HCT116 (cell line): ENCODE results near the gene MT3. TPM values are rescaled to one million over a fixed set of nuclear protein-coding genes. Genes with fewer than 3 reads are reported as not detected.

Experiments
- ATAC-seq: fragments of 200-7000 bp; cut with Tn5 transposase; 2 replicates; pipeline ENCODE4 v1.9.1; 2020; ENCODE audit warnings: mild to moderate bottlenecking, moderate library complexity
- BruUV-seq: library from RNA; stranded (reverse); fragments of 400-500 nt; replicated peaks from 2 replicates; lab custom pipeline; 2021; lab: Mats Ljungman, UMichigan
- CTCF ChIA-PET: fragments of 300-600 bp; sonication (Branson Sonifier 250); formaldehyde crosslinking; loops from one replicate; lab custom pipeline; 2021; ENCODE audit warnings: antibody characterized with exemption; lab: Charles Lee
- POLR2A ChIA-PET: fragments of 300-600, 350-600 bp; sonication (Branson Sonifier 250); formaldehyde crosslinking; loops from one replicate; lab custom pipeline; 2021; ENCODE audit warnings: antibody characterized with exemption; lab: Charles Lee
- RAD21 ChIA-PET, 2 experiments: fragments of 300-600 bp; sonication (Branson Sonifier 250); formaldehyde crosslinking; loops; one replicate each; lab custom pipeline; 2023; ENCODE audit warnings: low total read pairs in 2 of 2; ENCODE audit not compliant: uncharacterized antibody in 2 of 2, unreplicated experiment in 2 of 2, low non-redundant PET in 1 of 2; lab: Charles Lee
- DNase-seq: peaks from one replicate; pipeline ENCODE4 v3.0.0-alpha.2; 2010; ENCODE audit warnings: low read depth, low spot score
- H2AFZ ChIP-seq: fragments of 200-600 bp; shearing (Covaris generic), sonication (generic); 2 replicates; pipeline ENCODE4 v1.6.1; 2017; ENCODE audit warnings: low read depth, mixed run types, mixed read lengths, antibody characterized with exemption, low read length; ENCODE audit not compliant: poor library complexity, severe bottlenecking
- H3K27ac ChIP-seq: 2 replicates; pipeline ENCODE4 v1.5.1; 2012; ENCODE audit warnings: low read depth, low read length
- H3K27me3 ChIP-seq: fragments of 200-600 bp; sonication (generic); 2 replicates; pipeline ENCODE4 v1.6.1; 2016; ENCODE audit warnings: mixed run types, low read length, mixed read lengths; ENCODE audit not compliant: insufficient read depth
- H3K36me3 ChIP-seq, 2 experiments: fragments of 200-500 bp in 1 of 2; fragments of 200-600 bp in 1 of 2; sonication (Bioruptor generic) in 1 of 2; sonication (generic) in 1 of 2; 2 replicates each; pipeline versions ENCODE4 v1.5.1 to v1.6.1; 2014 to 2016; ENCODE audit warnings: low read length in 2 of 2, inconsistent platforms in 1 of 2, mixed read lengths in 1 of 2, mixed run types in 1 of 2; ENCODE audit not compliant: insufficient read depth in 2 of 2, control insufficient read depth in 1 of 2
- H3K4me1 ChIP-seq, 2 experiments: fragments of 200-600 bp in 1 of 2; sonication (generic) in 1 of 2; 2 replicates each; pipeline versions ENCODE4 v1.5.1 to v1.6.1; 2012 to 2017; ENCODE audit warnings: low read length in 2 of 2, inconsistent platforms in 1 of 2, mild to moderate bottlenecking in 1 of 2, mixed read lengths in 1 of 2, mixed run types in 1 of 2, moderate library complexity in 1 of 2; ENCODE audit not compliant: insufficient read depth in 2 of 2, control insufficient read depth in 1 of 2
- H3K4me2 ChIP-seq: fragments of 200-600 bp; sonication (generic); 2 replicates; pipeline ENCODE4 v1.6.1; 2017; ENCODE audit warnings: mixed run types, low read length, mixed read lengths
- H3K4me3 ChIP-seq, 2 experiments: fragments of 200-600 bp in 1 of 2; sonication (generic) in 1 of 2; replicated peaks in 1 of 2; 2 replicates each; pipeline ENCODE4 v1.5.1; 2011 to 2016; ENCODE audit warnings: low read length in 2 of 2, control low read depth in 1 of 2, low read depth in 1 of 2, mild to moderate bottlenecking in 1 of 2, mixed read lengths in 1 of 2, mixed run types in 1 of 2
- H3K79me2 ChIP-seq: fragments of 200-600 bp; sonication (generic); 2 replicates; pipeline ENCODE4 v1.6.1; 2017; ENCODE audit warnings: mild to moderate bottlenecking, mixed run types, low read length, moderate library complexity, mixed read lengths; ENCODE audit not compliant: insufficient read depth
- H3K9ac ChIP-seq: fragments of 200-600 bp; sonication (generic); 2 replicates; pipeline ENCODE4 v1.6.1; 2016; ENCODE audit warnings: low read length, mixed read lengths
- H3K9me2 ChIP-seq: fragments of 200-600 bp; sonication (generic), shearing (Covaris generic); 2 replicates; pipeline ENCODE4 v1.6.1; 2017; ENCODE audit warnings: mixed run types, mild to moderate bottlenecking, moderate library complexity; ENCODE audit not compliant: insufficient read depth
- H3K9me3 ChIP-seq, 2 experiments: fragments of 200-500 bp in 1 of 2; fragments of 200-600 bp in 1 of 2; sonication (Bioruptor generic) in 1 of 2; sonication (generic) in 1 of 2; 2 replicates each; pipeline ENCODE4 v1.6.1; 2014 to 2017; ENCODE audit warnings: low read length in 2 of 2, mixed read lengths in 2 of 2, inconsistent platforms in 1 of 2, low read depth in 1 of 2, mild to moderate bottlenecking in 1 of 2, mixed run types in 1 of 2, moderate library complexity in 1 of 2; ENCODE audit not compliant: control insufficient read depth in 1 of 2, insufficient read depth in 1 of 2
- H4K20me1 ChIP-seq: fragments of 200-600 bp; sonication (generic), shearing (Covaris generic); 2 replicates; pipeline ENCODE4 v1.6.1; 2017; ENCODE audit warnings: mixed run types, mild to moderate bottlenecking, moderate library complexity; ENCODE audit not compliant: insufficient read depth
- ATF3 ChIP-seq: IDR thresholded peaks from 2 replicates; pipeline ENCODE4 v1.6.1; 2012
- CBX3 ChIP-seq: IDR thresholded peaks from 2 replicates; pipeline ENCODE4 v1.6.1; 2012; ENCODE audit warnings: low read depth
- CEBPB ChIP-seq: IDR thresholded peaks from 2 replicates; pipeline ENCODE4 v1.6.1; 2012; ENCODE audit warnings: low read depth
- CTCF ChIP-seq, 3 experiments: fragments of 200-600 bp in 1 of 3; sonication (generic) in 1 of 3; IDR thresholded peaks in 2 of 3; conservative IDR thresholded peaks in 1 of 3; 2 replicates each; pipeline ENCODE4 v1.5.1; 2012 to 2017; ENCODE audit warnings: low read depth in 2 of 3, low read length in 2 of 3, antibody characterized with exemption in 1 of 3, borderline replicate concordance in 1 of 3, control low read depth in 1 of 3, mild to moderate bottlenecking in 1 of 3, mixed read lengths in 1 of 3, mixed run types in 1 of 3, moderate library complexity in 1 of 3; ENCODE audit not compliant: insufficient read depth in 1 of 3
- ELF1 ChIP-seq: IDR thresholded peaks from 2 replicates; pipeline ENCODE4 v1.6.1; 2012; ENCODE audit warnings: low read depth, borderline replicate concordance
- FOSL1 ChIP-seq: IDR thresholded peaks from 2 replicates; pipeline ENCODE4 v1.6.1; 2012; ENCODE audit warnings: low read depth
- JUND ChIP-seq: IDR thresholded peaks from 2 replicates; pipeline ENCODE4 v1.6.1; 2012
- MAX ChIP-seq: IDR thresholded peaks from 2 replicates; pipeline ENCODE4 v1.6.1; 2012
- POLR2A ChIP-seq: IDR thresholded peaks from 2 replicates; pipeline ENCODE4 v1.7.0; 2011; ENCODE audit warnings: borderline replicate concordance; ENCODE audit not compliant: insufficient read depth, insufficient read length; ENCODE audit errors: extremely low read depth
- RAD21 ChIP-seq: IDR thresholded peaks from 2 replicates; pipeline ENCODE4 v1.6.1; 2012; ENCODE audit warnings: low read depth, mild to moderate bottlenecking
- REST ChIP-seq: IDR thresholded peaks from 2 replicates; pipeline ENCODE4 v1.6.1; 2012; ENCODE audit warnings: low read depth
- SIN3A ChIP-seq: IDR thresholded peaks from 2 replicates; pipeline ENCODE4 v1.6.1; 2012; ENCODE audit warnings: low read depth
- SP1 ChIP-seq: IDR thresholded peaks from 2 replicates; pipeline ENCODE4 v1.6.1; 2012; ENCODE audit warnings: low read depth
- SRF ChIP-seq: IDR thresholded peaks from 2 replicates; pipeline ENCODE4 v1.6.1; 2012; ENCODE audit warnings: low read depth
- TCF7L2 ChIP-seq: IDR thresholded peaks from 2 replicates; pipeline ENCODE4 v1.7.0; 2011; ENCODE audit warnings: borderline replicate concordance, inconsistent platforms; ENCODE audit not compliant: insufficient read depth, insufficient read length; ENCODE audit errors: extremely low read depth
- YY1 ChIP-seq: IDR thresholded peaks from 2 replicates; pipeline ENCODE4 v1.6.1; 2011; ENCODE audit warnings: low read length, low read depth, moderate library complexity, mild to moderate bottlenecking; ENCODE audit not compliant: insufficient replicate concordance; ENCODE audit errors: extremely low read depth
- ZFX ChIP-seq: fragments of 450-650 bp; IDR thresholded peaks from 2 replicates; pipeline ENCODE4 v1.6.1; 2017
- ZNF274 ChIP-seq: fragments of 200-500 bp; sonication (Bioruptor generic); IDR thresholded peaks from 2 replicates; pipeline ENCODE4 v1.6.1; 2014; ENCODE audit warnings: mild to moderate bottlenecking, low read depth, low read length, inconsistent platforms
- intact Hi-C: fragments of 100-400 bp; cut with micrococcal nuclease; formaldehyde crosslinking; loops from 2 replicates; pipeline ENCODE4 v1.10.0; 2022
- total RNA-seq: library from RNA; stranded (reverse); gene quantifications from one replicate; pipeline ENCODE4 v1.2.1, GENCODE V29; 2021; ENCODE audit not compliant: unreplicated experiment

The MT3 gene
- total RNA-seq, 1 experiment from 2014 or later, result not detected

- CTCF ChIA-PET, result no interaction called here
- Histone ChIP-seq H4K20me1 (no peaks in the 10 kb centered on the region), H2AFZ (no peak overlapping the region), H3K79me2 (no peaks in the 10 kb centered on the region), H3K4me3 (no peak overlapping the region), H3K9me3 (no peaks in the 10 kb centered on the region), H3K27ac (no peak overlapping the region), H3K4me1 (peaks cover 0 to 3% of the 10 kb centered on the region in 2 experiments; a peak in 1 of 4 replicates), H3K4me2 (no peak overlapping the region), H3K27me3 (no peaks in the 10 kb centered on the region), H3K36me3 (no peaks in the 10 kb centered on the region), H3K9ac (no peak overlapping the region), H3K9me2 (no peaks in the 10 kb centered on the region)
- RAD21 ChIA-PET, result no interaction called here
- ATAC-seq (no peak), DNase-seq (no peak)
- no peak for TF ChIP-seq SIN3A
- no peak for TF ChIP-seq FOSL1
- no peak for TF ChIP-seq JUND
- no peak for TF ChIP-seq RAD21
- no peak for TF ChIP-seq ELF1
- TF ChIP-seq CTCF (IDR thresholded peaks at IDR 0.05 in 2 of 3, conservative IDR thresholded peaks at IDR 0.05 in 1 of 3; ENCODE audit: borderline replicate concordance in 1 of 3, insufficient read depth in 1 of 3, low read depth in 2 of 3, low read length in 2 of 3), result no peak
- TF ChIP-seq ZFX, result no peak
- no peak for TF ChIP-seq SP1
- TF ChIP-seq MAX, result no peak
- no peak for TF ChIP-seq POLR2A
- no peak for TF ChIP-seq ZNF274
- TF ChIP-seq SRF, result no peak
- no peak for TF ChIP-seq CBX3
- TF ChIP-seq CEBPB, result no peak
- no peak for TF ChIP-seq ATF3
- no peak for TF ChIP-seq TCF7L2
- TF ChIP-seq YY1, result no peak
- no peak for TF ChIP-seq REST
- POLR2A ChIA-PET, result no interaction called here
- intact Hi-C loops, result no loop called here
- BruUV-seq, result no TSS peak
Observed at GRCh38 chr16:56542039-56542438, 47.3 kb upstream of the MT3 start.
